Activated naive CD4-positive, alpha-beta T cell treated with anti-CD3 and anti-CD28 coated beads, Interleukin-2, amount 50 U/mL, for 24 hours (primary cell): ENCODE measurements around the gene GPATCH3.
"Not testable (repeated sequence)": the region's sequence is repeated elsewhere in the genome, so short reads cannot be mapped to it uniquely, and the experiment has no call there.

Source experiments
- H3K27ac Mint-ChIP-seq: one replicate; pipeline ENCODE4 v1.8.0; 2021; ENCODE audit warnings: mild to moderate bottlenecking, mixed read lengths
- H3K27me3 Mint-ChIP-seq: one replicate; pipeline ENCODE4 v1.8.0; 2021; ENCODE audit warnings: mixed read lengths
- H3K36me3 Mint-ChIP-seq: one replicate; pipeline ENCODE4 v1.8.0; 2021; ENCODE audit warnings: mixed read lengths
- H3K4me1 Mint-ChIP-seq: one replicate; pipeline ENCODE4 v1.8.0; 2021; ENCODE audit warnings: mixed read lengths
- H3K4me3 Mint-ChIP-seq: one replicate; pipeline ENCODE4 v1.8.0; 2021; ENCODE audit warnings: mild to moderate bottlenecking, mixed read lengths
- H3K9me3 Mint-ChIP-seq: one replicate; pipeline ENCODE4 v1.8.0; 2021; ENCODE audit warnings: mixed read lengths

The GPATCH3 gene

GRCh38 chr1:26847826-26848225, 52.4 kb downstream of the GPATCH3 start:
- H3K4me1 Mint-ChIP-seq, H3K27ac Mint-ChIP-seq, H3K27me3 Mint-ChIP-seq, H3K4me3 Mint-ChIP-seq, H3K9me3 Mint-ChIP-seq: not testable (repeated sequence)
- H3K36me3 Mint-ChIP-seq, result peaks cover 14% of the 10 kb centered on the region

GRCh38 chr1:26844424-26845196, 55.7 kb downstream of the GPATCH3 start:
- Mint-ChIP-seq H3K4me3 (no peak overlapping the region), H3K4me1 (no peaks in the 10 kb centered on the region), H3K9me3 (no peaks in the 10 kb centered on the region), H3K36me3 (peaks cover 4% of the 10 kb centered on the region), H3K27ac (no peak overlapping the region), H3K27me3 (no peaks in the 10 kb centered on the region)
